Measurements from ENCODE around the gene GPRC5C.

Gene GPRC5C

DNA sequence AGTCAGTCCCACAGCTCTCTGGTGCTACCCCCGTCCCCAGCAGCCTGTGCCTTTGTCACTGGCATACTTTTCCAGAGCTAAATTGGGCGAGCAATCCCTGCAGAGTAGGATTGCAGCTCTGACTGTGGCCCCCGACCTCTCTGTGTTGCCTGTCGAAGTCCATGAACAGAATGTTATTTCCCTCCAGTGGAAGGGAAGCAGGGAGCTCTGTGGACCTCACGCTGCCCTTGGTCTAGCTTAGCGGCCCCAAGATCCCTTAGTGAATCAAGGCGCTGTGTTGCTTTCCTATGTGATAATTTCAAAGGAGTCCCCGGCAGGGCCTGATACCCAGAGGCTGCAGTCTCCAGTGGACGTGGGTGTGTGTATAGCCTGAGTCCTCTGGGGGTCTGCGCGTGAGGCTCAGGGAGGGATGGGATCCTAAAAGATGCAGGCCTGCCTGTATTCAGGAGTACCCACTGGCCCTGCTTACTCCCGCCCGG, 19.1 kb downstream of the GPRC5C start:
- in situ Hi-C loops (cut with HindIII; ENCODE audit: low sequenced_read_pairs): no loop called here

DNA sequence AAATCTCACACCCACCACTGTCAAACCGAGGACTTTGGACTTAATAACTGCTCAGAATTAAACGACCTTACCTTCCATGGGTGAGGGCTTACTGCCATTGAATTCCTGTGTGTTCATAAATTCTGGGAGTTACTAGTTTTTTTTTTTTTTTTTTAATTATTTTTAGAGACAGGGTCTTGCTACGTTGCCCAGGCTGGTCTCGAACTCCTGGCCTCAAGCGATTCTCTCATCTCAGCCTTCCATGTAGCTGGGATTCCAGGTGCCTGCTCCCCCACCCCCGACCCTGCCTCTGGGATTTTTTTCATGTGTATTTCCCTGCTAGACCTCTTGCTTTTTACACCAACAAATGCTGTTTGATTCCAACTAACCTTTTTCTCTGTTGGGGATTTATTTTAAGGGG, 19.7 kb downstream of the GPRC5C start:
- in situ Hi-C loops (cut with HindIII; ENCODE audit: low sequenced_read_pairs): no loop called here

DNA sequence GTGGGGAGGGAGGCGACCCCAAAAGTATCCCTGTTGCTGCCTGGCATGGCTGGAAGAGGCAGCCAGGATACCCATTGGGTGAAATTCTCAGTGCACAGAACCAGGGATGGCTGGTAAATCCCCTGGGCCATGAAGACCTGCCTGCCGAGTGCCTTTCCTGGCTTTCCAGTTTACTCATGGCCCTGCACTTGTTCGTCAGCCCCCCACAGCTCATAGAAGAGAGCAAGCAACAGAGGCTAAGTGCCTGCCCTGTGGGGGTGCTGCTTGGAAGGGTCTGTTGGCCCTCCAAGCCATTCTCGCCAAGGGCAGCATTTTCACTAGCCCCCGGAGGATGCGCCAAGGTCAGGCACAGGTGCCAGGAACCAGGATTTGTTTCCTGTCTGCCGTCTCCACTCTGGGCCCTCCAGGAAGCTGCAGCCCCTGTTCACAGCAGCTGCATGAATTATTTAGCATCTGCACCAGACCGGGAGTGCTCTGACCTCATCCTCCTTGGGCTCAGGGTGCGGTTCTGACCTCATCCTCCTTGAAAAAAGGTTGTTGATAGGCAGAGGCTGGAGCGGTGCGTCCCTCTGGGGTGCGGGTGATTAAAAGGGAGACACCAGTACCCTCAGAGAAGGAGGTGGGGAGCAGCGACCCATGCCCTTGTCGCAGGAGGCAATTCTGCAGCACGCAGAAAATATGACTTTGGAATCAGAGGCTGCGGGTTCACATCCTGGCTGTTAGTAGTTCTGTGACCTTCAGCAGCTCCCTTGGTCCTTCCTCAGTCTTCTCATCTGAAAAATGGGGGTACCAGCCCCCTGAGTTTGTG, 20.3 kb downstream of the GPRC5C start:
- in situ Hi-C loops (cut with HindIII; ENCODE audit: low sequenced_read_pairs): no loop called here

DNA sequence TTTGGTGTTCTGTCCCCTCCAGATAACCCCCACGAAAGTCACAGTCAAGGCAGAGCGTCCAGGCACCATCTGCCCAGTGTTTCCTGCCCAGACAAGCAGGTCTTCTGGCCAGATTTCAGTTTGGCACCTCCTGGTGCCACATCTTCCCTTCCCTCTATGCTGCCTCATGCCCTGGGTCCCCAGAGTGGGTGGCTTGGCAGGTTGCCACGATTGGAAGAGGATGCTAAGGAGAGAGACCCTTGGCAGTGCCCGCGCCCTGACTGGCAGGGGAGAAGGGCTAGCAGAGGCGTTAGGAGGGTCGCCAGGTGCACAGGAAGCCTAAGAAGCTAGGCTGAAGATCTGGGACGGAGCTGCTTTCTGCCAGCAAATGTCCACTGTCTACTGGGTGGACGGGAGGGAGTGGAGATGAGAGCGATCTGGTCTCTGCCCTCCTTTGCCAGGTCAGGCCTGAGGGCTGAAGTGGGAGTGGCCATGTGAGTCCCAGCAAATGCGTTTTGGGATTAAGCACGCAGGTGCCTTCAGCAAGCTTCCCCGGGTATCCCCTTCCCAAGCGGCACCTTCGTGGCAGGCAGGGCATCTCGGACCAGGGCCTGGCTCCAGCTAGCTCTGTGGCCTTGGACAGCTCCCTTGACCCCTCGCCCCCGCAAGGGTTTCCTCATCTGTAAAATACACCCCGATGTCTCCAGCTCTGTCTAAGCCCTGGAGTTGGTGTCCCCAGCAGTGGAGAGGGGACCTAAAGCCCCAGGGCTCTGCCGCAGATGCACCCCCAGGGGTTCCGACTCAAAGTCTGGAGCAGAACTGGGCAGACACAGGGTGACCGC, 21.2 kb downstream of the GPRC5C start:
- in situ Hi-C loops (cut with HindIII; ENCODE audit: low sequenced_read_pairs): no loop called here

DNA sequence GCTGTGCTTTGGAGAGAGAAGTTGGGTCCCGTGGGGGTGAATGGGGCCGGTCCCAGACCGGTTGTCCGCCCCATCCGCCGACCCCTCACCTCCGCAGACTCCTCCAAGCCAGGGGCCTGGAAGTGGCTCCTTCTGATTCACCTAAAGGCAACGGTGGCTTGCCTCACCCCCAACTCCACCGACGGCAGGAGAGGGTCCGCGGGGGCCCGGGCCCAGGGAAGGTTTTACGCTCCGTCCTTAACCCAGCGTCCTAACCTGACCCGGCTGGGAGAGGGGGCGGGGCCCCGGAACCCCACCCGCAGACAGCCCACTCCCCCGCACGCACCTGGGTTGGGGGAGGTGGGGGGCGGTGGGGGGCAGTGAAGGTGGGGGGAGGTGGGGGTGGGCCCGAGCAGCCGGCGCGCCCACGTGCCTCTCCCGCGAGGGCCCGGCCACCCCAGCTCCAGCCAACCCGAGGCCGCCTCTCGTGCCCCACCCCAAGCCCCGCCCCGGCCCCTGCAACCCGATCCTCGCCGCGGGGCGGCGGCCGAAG, 21.8 kb downstream of the GPRC5C start:
- in situ Hi-C loops (cut with HindIII; ENCODE audit: low sequenced_read_pairs): no loop called here

DNA sequence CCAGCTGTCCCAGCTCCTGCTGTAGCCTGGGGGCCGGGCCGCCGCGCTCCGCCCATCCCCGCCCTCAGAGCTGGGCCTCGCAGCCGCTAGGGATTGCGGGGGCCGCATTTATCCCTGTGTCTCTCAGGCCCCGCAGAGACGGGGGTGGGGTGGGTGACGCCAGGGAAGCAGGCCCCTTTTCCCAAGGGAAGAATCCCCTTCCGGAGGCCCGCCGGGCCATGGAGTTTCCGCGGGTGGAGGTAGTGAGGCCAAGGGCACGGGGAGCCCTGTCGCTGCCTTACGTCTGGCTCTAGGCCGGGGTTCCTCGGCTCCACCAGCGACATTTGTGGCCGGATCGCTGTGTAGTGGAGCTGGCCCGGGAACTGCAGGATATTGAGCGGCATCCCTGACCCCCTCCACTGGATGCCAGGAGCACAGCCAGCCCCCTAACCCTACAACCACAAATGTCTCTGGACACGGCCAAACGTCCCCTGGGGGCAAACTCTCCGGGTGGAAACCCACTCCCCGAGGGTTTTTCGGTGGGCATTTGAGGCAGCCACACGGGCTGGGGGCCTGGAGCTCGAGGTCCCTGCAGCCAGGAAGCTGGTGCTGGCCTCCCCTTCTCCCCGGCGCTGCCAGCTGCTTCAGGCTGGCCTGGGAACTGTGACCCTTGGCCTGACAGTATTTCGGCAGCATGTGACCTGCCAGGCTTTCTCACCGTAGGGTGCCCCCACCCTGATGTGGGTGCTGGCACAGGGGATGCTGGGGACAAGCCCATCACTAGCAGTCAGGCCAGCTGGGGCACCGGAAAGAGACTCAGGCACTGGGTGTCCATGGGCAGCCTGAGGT, 22.5 kb downstream of the GPRC5C start:
- in situ Hi-C loops (cut with HindIII; ENCODE audit: low sequenced_read_pairs): no loop called here

DNA sequence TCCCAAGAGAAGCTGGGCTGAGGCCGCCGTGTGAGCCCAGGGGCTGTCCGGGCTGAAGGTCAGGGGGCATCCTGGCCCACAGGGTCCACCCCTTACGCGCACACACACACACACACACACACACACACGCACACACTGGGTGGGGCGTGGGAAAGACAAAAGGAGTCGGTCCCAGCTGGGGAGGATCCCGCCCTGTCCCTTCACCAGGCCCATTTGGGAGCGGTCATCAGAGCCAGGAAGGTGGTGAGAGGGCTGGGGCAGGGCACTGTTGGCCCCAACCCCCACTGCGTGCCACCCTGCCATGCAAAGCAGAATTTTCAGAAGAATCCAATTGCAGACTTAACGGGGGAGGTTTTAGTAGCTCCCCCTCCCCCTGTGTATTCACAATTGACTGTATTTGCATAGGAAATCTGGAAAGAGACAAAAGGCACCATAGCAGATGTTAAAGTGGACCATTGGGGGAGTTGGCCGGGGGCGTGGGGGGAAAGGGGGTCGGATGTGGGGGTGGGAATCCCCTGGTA, 23.2 kb downstream of the GPRC5C start:
- in situ Hi-C loops (cut with HindIII; ENCODE audit: low sequenced_read_pairs): no loop called here

DNA sequence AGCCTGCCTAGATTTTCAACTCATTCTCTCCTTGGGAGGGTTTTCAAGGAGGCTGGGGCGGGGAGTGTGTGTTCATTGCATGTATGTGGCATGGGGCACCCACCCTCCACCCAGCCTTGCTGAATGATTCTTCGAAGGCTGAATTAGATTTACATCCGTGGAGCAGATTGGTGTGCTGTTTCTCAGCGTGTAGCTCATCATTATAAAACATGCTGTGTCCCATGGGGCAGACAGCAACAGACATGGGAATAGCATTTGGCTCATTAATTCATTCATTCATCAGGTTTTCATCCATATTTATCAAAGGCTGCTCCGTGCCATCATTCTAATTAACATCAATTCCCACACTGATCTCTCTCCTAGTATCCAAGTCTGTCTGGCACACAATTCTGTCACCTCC, 23.9 kb downstream of the GPRC5C start:
- in situ Hi-C loops (cut with HindIII; ENCODE audit: low sequenced_read_pairs): no loop called here

DNA sequence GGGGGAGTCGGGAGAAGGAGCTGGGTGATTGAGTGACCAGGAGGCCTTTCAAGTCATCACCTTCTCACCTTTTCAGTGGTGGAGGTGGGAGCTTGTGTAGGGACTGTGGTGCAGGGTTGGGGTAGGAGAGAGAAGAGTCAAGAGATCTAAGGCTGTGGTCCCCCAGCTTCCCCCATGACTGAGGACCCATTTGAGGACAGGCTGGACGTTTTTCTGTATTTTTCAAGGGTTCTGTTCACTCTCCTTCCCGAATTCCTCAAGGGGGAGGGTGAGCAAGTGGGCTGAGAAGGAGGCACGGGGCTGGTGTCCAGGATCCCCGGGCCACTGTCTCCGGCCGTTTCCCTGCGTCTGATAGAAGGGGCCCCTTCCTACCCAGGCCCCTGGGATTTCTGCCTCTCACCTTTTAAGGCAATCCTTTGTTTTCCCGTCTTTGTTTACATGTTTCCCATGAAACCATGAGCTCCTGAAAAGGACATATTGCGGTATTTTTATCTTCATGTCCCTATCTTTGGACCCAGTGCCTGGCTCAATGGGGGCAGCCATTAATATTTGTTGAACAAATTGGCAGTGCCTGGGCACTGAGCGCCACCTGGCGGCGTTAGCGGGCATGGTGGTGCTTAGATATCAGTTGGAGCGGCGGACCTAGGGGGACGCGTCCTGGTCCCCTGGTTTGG, 25.4 kb downstream of the GPRC5C start:
- in situ Hi-C loops (cut with HindIII; ENCODE audit: low sequenced_read_pairs): no loop called here

DNA sequence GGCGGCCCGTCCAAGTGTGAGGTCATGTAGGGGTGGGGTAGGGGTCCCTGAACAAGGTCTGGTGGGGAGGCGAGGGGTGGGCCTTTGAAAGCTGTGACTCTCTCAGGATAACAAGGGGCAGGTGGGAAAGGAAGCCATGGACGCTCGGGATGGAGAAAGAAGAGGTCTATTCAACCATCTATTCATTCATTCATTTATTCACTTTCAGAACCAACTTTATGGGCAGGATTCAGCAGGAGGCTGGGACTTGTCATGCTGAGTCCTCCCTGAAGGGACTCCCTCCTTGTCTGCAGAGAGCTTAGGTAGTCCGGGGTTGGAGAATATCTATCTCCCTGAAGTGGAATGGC, 25.9 kb downstream of the GPRC5C start:
- in situ Hi-C loops (cut with HindIII; ENCODE audit: low sequenced_read_pairs): no loop called here

DNA sequence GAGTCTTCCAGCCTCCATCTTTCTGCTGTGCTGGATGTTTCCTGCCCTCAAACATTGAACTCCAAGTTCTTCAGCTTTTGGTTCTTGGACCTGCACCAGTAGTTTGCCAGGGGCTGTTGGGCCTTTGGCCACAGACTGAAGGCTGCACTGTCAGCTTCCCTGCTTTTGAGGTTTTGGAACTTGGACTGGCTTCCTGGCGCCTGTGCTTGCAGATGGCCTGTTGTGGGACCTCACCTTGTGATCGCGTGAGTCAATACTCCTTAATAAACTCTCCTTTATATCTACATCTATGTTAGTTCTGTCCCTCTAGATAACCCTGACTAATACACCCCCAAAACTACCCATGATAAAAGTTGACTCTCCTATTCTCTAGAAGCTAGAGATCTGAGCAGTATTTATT, 26.9 kb downstream of the GPRC5C start:
- in situ Hi-C loops (cut with HindIII; ENCODE audit: low sequenced_read_pairs): no loop called here

DNA sequence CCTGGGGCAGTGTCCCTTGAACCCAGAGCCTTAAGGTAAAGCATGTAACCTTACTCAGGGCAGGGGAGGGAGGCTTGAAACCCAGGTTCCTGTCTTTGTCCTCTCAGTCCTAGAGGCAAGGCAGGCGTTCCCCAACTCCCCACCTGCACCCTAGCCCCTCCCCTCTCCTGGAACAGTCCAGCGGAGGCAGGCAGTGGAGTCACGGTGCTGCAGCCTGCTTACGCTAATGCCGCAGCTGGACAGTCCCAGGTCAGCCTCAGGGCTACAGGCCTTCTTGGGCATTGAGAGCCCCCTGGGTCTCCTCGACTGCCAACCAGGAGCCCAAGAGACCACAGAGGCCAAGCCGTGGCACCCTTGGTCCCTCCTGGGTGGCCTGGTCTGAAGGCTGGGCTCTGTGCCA, 27.7 kb downstream of the GPRC5C start:
- in situ Hi-C loops (cut with HindIII; ENCODE audit: low sequenced_read_pairs): no loop called here

DNA sequence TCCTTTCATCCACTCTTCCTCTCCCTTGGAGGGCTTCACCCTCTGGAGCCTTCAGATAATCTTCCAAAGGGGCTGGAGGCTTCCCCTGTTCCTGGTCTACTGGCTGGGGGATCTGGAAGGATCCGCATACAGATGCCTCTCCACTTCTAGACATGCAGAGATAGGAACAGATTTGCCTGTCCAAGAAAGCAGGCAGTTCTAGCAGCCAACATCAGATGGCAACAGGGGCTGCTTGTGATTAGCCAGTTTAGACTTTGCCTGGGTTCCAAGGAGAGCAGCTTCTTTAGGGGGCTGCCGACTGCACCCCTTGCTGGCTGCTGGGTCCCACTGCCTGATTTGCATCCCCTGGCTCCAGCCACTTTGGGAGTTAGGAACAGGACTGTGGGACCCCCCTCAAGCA, 28.4 kb downstream of the GPRC5C start:
- in situ Hi-C loops (cut with HindIII; ENCODE audit: low sequenced_read_pairs): no loop called here

DNA sequence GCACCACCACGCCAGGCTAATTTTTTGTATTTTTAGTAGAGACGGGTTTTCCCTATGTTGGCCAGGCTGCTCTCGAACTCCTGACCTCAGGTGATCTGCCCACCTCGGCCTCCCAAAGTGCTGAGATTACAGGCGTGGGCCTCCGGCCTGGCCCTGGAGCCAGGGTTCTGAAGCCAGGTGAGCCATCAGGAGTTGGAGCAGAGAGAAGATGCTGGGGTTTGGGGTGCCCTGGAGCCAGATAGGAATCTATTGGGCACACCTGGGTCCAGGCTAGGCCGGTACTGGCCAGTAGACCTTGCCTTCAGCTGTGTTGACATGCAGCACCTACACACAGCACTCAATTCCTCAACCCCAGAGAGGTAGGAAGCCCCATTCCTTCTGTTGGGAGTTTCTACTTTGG, 29.1 kb downstream of the GPRC5C start:
- in situ Hi-C loops (cut with HindIII; ENCODE audit: low sequenced_read_pairs): no loop called here

DNA sequence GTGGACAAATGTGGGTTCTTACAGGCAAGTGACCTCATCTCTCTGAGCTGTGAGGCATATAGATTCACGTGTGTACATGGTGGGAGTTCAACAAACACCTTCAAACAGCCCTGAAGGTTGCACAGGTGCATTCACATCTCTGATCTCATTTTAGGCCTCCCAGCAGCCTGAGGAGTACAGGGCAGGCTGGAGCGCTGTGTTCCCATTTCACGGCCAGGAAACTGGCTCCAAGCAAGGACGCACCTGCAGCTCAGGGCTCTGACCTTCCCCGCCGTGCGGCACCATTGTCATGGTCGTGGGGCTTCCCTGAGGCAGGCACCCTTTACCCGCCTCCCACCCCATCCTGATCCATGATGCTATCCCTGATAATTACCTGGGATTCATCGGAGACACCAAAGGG, 29.7 kb downstream of the GPRC5C start:
- in situ Hi-C loops (cut with HindIII; ENCODE audit: low sequenced_read_pairs): no loop called here

DNA sequence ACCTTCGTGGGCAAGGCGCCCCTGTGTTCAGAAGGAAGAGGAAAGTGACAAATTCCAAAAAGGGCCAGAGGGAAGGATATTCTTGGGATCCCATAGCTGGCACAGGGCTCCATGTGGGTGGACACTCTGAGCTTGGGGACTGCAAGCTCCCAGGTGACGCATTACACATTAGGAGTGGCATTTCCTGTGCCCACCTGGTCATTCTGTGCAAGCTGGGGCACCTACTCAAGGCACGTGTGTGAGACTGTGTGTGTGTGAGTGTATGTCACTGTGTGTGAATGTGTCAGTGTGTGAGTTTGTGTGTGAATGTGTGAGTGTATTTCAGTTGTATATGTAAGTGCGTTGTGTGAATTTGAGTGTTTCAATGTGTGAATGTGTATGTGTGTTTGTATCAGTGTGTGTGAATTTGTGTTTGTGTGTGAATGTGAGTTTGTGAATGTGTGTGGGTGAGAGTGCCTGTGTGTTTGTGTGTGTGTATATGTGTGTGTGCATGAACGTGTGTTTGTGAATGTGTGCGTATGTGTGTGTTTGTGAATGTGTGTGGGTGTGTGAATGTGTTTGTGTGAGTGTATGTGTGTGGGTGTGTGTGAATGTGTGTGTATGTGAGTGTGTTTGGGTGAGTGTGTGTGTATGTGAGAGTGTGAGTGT, 33.0 kb downstream of the GPRC5C start:
- in situ Hi-C loops (cut with HindIII; ENCODE audit: low sequenced_read_pairs): no loop called here

DNA sequence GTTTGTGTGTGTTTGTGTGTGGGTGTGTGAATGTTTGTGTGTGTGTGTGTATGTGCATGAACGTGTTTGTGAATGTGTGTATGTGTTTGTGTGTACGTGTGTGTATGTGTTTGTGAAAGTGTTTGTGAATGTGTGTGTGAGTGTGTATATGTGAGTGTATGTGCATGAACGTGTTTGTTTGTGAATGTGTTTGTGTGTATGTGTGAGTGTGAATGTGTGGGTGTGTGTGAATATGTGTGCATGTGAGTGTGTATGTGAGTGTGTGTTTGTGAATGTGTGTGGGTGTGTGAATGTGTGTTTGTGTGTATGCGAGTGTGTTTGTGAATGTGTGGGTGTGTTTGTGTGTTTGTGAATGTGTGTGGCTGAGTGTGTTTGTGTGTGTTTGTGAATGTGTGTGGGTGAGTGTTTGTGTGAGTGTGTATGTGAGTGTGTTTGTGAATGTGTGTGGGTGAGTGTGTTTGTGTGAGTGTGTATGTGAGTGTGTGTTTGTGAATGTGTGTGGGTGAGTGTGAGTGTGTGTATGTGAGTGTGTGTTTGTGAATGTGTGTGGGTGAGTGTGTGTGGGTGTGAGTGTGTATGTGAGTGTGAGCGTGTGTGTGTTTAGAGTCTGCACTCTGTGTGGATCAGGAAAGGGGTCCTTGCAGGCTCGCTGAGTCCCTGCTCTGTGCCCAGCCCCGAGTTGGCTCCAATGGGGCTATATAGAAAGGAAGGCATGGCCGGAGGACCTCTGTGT, 33.7 kb downstream of the GPRC5C start:
- in situ Hi-C loops (cut with HindIII; ENCODE audit: low sequenced_read_pairs): no loop called here

DNA sequence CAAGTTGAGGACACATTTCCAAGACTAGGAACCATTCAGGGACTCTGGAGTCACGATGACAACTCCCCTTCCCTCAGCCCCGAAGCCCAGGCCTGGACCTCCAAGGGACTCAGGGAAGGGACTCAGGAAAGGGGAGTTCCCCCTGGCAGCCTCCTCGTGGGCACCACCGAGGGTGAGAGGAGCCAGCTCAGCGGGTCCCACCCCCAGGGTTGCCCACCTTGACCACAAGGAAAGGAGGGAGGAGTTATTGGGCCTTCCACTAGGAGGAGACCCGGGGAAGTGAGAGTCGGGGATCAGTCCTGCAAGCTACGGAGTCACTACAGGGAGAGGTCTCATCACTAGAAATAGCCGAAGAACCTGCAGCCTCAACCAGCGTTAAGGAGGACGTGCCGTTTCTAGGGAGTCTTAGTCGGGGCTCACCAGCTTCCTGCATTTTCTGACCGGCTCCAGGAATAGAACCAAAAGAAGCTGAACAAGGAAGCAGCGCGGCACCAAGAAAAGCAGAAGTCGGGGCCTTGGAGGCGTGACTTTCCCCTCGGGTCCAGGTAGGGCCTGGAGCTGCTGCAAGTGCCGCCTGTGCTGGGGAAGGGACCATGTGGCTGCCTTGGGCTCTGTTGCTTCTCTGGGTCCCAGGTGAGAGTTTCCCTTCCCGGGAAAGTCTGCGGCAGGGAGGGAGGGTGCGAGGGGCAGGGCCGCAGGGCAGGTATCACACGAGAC, 34.4 kb downstream of the GPRC5C start, which contains the start of gene CD300A:
Gene CD300A, plus strand, starts transcription at position 524 of the 717 bp plus-strand sequence. Its CDS starts 70 bp downstream, at position 594.
- in situ Hi-C loops (cut with HindIII; ENCODE audit: low sequenced_read_pairs): no loop called here
